Activated naive CD8-positive, alpha-beta T cell (primary cell): Measurements from ENCODE around the gene DISP3.

Experiments
- H3K27ac Mint-ChIP-seq: one replicate; pipeline ENCODE4 v1.8.0; 2021; ENCODE audit warnings: mixed read lengths
- H3K27me3 Mint-ChIP-seq: one replicate; pipeline ENCODE4 v1.8.0; 2021; ENCODE audit warnings: mixed read lengths
- H3K36me3 Mint-ChIP-seq: one replicate; pipeline ENCODE4 v1.8.0; 2021; ENCODE audit warnings: mixed read lengths
- H3K4me1 Mint-ChIP-seq: one replicate; pipeline ENCODE4 v1.8.0; 2021; ENCODE audit warnings: low read depth, mixed read lengths
- H3K4me3 Mint-ChIP-seq: one replicate; pipeline ENCODE4 v1.8.0; 2021; ENCODE audit warnings: mild to moderate bottlenecking, mixed read lengths
- H3K9me3 Mint-ChIP-seq: one replicate; pipeline ENCODE4 v1.8.0; 2021; ENCODE audit warnings: low read depth, mixed read lengths

The DISP3 gene

GRCh38 chr1:11488966-11489625, 10.1 kb downstream of the DISP3 start:
- no peak overlapping the region for H3K4me3 Mint-ChIP-seq
- H3K9me3 Mint-ChIP-seq: no peaks in the 10 kb centered on the region
- H3K36me3 Mint-ChIP-seq: no peaks in the 10 kb centered on the region
- no peaks in the 10 kb centered on the region for H3K4me1 Mint-ChIP-seq
- H3K27ac Mint-ChIP-seq: no peak overlapping the region
- H3K27me3 Mint-ChIP-seq: peaks cover 6% of the 10 kb centered on the region

- no peaks in the 10 kb centered on the region for H3K36me3 Mint-ChIP-seq
- H3K27ac Mint-ChIP-seq: no peak overlapping the region
- H3K9me3 Mint-ChIP-seq: no peaks in the 10 kb centered on the region
- H3K27me3 Mint-ChIP-seq: no peaks in the 10 kb centered on the region
- H3K4me1 Mint-ChIP-seq: no peaks in the 10 kb centered on the region
- no peak overlapping the region for H3K4me3 Mint-ChIP-seq
These were observed 13.3 kb downstream of the DISP3 start for GRCh38 chr1:11492235-11492634.

GRCh38 chr1:11493972-11494655, 15.2 kb downstream of the DISP3 start:
- H3K27ac Mint-ChIP-seq: no peak overlapping the region
- no peaks in the 10 kb centered on the region for H3K27me3 Mint-ChIP-seq
- H3K4me1 Mint-ChIP-seq: no peaks in the 10 kb centered on the region
- no peak overlapping the region for H3K4me3 Mint-ChIP-seq
- no peaks in the 10 kb centered on the region for H3K36me3 Mint-ChIP-seq
- H3K9me3 Mint-ChIP-seq: no peaks in the 10 kb centered on the region

GRCh38 chr1:11494771-11495170, 15.8 kb downstream of the DISP3 start:
- H3K9me3 Mint-ChIP-seq: no peaks in the 10 kb centered on the region
- no peaks in the 10 kb centered on the region for H3K36me3 Mint-ChIP-seq
- no peak overlapping the region for H3K27ac Mint-ChIP-seq
- no peaks in the 10 kb centered on the region for H3K27me3 Mint-ChIP-seq
- no peaks in the 10 kb centered on the region for H3K4me1 Mint-ChIP-seq
- no peak overlapping the region for H3K4me3 Mint-ChIP-seq

GRCh38 chr1:11495579-11495978, 16.6 kb downstream of the DISP3 start:
- no peak overlapping the region for H3K4me3 Mint-ChIP-seq
- H3K27ac Mint-ChIP-seq: no peak overlapping the region
- H3K36me3 Mint-ChIP-seq: no peaks in the 10 kb centered on the region
- H3K4me1 Mint-ChIP-seq: no peaks in the 10 kb centered on the region
- H3K9me3 Mint-ChIP-seq: no peaks in the 10 kb centered on the region
- peaks cover 3% of the 10 kb centered on the region for H3K27me3 Mint-ChIP-seq

GRCh38 chr1:11496551-11497080, 17.7 kb downstream of the DISP3 start:
- H3K4me1 Mint-ChIP-seq: no peaks in the 10 kb centered on the region
- no peak overlapping the region for H3K27ac Mint-ChIP-seq
- no peak overlapping the region for H3K4me3 Mint-ChIP-seq
- H3K36me3 Mint-ChIP-seq: no peaks in the 10 kb centered on the region
- H3K9me3 Mint-ChIP-seq: no peaks in the 10 kb centered on the region
- peaks cover 5% of the 10 kb centered on the region for H3K27me3 Mint-ChIP-seq

- Mint-ChIP-seq H3K36me3 (peaks cover under 1% of the 10 kb centered on the region), H3K4me3 (no peak overlapping the region), H3K9me3 (no peaks in the 10 kb centered on the region), H3K4me1 (no peaks in the 10 kb centered on the region), H3K27ac (no peak overlapping the region), H3K27me3 (peaks cover 8% of the 10 kb centered on the region)
These were observed 20.1 kb downstream of the DISP3 start for GRCh38 chr1:11498956-11499594.

- Mint-ChIP-seq H3K36me3 (peaks cover 6% of the 10 kb centered on the region), H3K4me3 (no peak overlapping the region), H3K27me3 (peaks cover 8% of the 10 kb centered on the region), H3K4me1 (no peaks in the 10 kb centered on the region), H3K27ac (no peak overlapping the region), H3K9me3 (no peaks in the 10 kb centered on the region)
These were observed 20.8 kb downstream of the DISP3 start for GRCh38 chr1:11499601-11500331.

- peaks cover 9% of the 10 kb centered on the region for H3K36me3 Mint-ChIP-seq
- H3K9me3 Mint-ChIP-seq: peaks cover 2% of the 10 kb centered on the region
- H3K27ac Mint-ChIP-seq: no peak overlapping the region
- H3K4me3 Mint-ChIP-seq: no peak overlapping the region
- H3K27me3 Mint-ChIP-seq: peaks cover 8% of the 10 kb centered on the region
- H3K4me1 Mint-ChIP-seq: no peaks in the 10 kb centered on the region
These were observed 21.9 kb downstream of the DISP3 start for GRCh38 chr1:11500881-11501280.

GRCh38 chr1:11501491-11501897, 22.5 kb downstream of the DISP3 start:
- H3K4me3 Mint-ChIP-seq: no peak overlapping the region
- no peaks in the 10 kb centered on the region for H3K4me1 Mint-ChIP-seq
- no peak overlapping the region for H3K27ac Mint-ChIP-seq
- peaks cover 8% of the 10 kb centered on the region for H3K27me3 Mint-ChIP-seq
- peaks cover 10% of the 10 kb centered on the region for H3K36me3 Mint-ChIP-seq
- H3K9me3 Mint-ChIP-seq: peaks cover 8% of the 10 kb centered on the region

GRCh38 chr1:11501906-11502485, 23.0 kb downstream of the DISP3 start:
- H3K27ac Mint-ChIP-seq: no peak overlapping the region
- H3K4me1 Mint-ChIP-seq: no peaks in the 10 kb centered on the region
- H3K36me3 Mint-ChIP-seq: peaks cover 10% of the 10 kb centered on the region
- H3K9me3 Mint-ChIP-seq: peaks cover 9% of the 10 kb centered on the region
- H3K27me3 Mint-ChIP-seq: peaks cover 8% of the 10 kb centered on the region
- no peak overlapping the region for H3K4me3 Mint-ChIP-seq

GRCh38 chr1:11502516-11502915, 23.6 kb downstream of the DISP3 start:
- no peak overlapping the region for H3K4me3 Mint-ChIP-seq
- H3K9me3 Mint-ChIP-seq: peaks cover 11% of the 10 kb centered on the region

GRCh38 chr1:11504599-11504998, 25.6 kb downstream of the DISP3 start:
- H3K27ac Mint-ChIP-seq: no peak overlapping the region
- H3K4me1 Mint-ChIP-seq: no peaks in the 10 kb centered on the region
- no peak overlapping the region for H3K4me3 Mint-ChIP-seq
- H3K36me3 Mint-ChIP-seq: peaks cover 14% of the 10 kb centered on the region
- H3K27me3 Mint-ChIP-seq: peaks cover 8% of the 10 kb centered on the region
- peaks cover 15% of the 10 kb centered on the region for H3K9me3 Mint-ChIP-seq

More at GRCh38 chr1:11502516-11502915, 23.6 kb downstream of the DISP3 start:
- no peak overlapping the region for H3K27ac Mint-ChIP-seq
- H3K4me1 Mint-ChIP-seq: no peaks in the 10 kb centered on the region
- peaks cover 10% of the 10 kb centered on the region for H3K36me3 Mint-ChIP-seq
- peaks cover 8% of the 10 kb centered on the region for H3K27me3 Mint-ChIP-seq
